NCI-H2081 treated with DMSO at 0.1 percent for 48 hours (cell line): ENCODE data around the gene MCCD1.
A peak's percentile ranks its signal among the peaks of the same experiment; 100 is the strongest.

Experiments
- DNase-seq: peaks from one replicate; lab custom pipeline; 2025; lab: John Stamatoyannopoulos, UW

Gene MCCD1

DNA sequence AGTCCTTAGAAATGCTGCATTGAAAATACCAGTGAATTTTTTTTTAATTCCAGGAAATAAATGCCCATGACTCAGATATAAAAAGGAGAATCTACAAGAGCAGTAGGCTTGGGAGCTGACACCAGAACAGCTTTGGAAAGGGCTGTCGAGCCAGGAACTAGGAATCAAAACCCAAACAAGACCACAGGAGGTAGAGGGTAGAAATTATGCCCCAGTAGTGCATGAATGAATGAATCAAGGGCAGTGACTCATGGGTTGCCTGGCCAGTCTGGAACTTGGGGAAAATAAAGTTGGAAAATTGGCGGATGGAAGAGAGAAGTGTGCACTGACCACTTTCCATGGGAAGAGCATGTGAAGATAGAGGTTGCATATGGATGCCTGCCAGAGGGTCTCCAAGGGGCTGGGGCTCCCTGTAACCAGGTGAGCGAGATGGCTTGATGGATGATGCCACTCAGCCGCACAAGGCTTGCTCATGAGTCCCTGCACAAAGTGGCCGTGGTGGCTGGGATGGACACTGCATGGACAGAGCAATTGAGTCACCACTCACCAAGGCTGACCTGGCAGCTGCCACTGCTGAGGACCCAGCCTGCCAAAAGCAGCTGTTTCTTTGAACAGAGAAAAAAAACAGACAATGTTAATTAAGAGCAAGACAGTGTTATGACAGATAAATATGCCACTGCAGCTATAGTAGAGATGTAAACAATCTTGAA, 15.2 kb upstream of the MCCD1 start:
- no peak for DNase-seq

DNA sequence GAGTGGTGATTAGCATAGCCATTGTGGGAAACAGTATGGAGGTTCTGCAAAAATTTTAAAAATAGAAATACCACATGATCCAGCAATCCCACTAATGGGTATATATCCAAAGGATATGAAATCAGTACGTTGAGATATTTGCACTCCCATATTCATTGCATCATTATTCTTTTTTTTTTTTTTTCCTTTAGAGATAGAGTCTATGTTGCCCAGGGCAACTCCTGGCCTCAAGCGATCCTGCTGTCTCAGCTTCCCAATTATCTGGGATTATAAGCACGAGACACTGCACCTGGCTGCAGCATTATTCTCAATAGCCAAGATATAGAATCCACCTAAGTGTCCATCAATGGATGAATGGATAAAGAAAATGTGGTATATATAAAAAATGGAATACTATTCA, 6.9 kb upstream of the MCCD1 start:
- no peak for DNase-seq

DNA sequence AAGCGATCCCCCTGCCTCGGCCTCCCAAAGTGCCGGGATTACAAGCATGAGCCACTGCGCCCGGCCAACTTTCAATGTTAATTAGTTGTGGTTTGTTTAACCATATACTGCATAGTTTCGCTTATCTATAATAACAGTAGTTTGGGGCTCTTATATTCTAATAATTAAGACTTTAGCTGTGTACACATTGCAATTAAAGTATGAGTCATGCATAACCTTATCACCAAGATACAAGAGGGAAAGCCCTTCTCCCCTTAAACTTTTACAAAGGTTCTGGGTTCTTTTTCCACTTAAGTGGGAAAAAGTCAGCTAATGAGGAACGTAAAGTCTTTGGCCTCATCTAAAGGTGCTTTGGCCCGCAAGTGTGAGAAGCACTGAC, 3.2 kb upstream of the MCCD1 start:
- no peak for DNase-seq

DNA sequence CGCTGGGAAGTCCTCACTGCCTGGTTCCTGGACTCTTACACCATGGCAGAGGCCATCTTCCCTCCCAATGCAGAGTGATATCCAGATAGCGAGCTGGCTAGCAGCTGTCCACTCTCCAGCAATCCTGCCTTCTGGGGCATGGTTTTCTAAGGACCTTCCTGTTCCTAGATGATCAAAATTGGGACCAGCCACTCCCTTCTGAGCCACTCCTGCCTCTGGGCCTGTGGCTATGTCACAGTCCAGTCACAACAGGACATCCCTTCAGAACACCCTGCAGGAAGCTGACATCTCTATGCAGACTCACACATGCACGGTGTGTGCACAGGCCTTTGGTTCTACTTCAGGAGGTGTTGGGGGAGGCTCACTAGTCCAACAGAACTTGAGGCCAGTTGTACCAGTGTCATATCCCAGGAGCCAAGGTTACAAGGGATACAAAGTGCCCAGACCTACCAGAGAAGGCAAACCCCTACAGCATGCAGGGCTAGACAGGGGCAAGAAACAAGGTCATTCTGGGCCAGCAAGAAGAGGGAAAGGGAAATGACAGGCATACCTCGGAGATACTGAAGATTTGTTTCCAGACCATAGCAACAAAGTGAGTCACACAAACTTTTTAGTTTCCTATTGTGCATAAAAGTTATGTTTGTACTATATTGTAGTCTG, 2.7 kb upstream of the MCCD1 start:
- DNase-seq = no peak

DNA sequence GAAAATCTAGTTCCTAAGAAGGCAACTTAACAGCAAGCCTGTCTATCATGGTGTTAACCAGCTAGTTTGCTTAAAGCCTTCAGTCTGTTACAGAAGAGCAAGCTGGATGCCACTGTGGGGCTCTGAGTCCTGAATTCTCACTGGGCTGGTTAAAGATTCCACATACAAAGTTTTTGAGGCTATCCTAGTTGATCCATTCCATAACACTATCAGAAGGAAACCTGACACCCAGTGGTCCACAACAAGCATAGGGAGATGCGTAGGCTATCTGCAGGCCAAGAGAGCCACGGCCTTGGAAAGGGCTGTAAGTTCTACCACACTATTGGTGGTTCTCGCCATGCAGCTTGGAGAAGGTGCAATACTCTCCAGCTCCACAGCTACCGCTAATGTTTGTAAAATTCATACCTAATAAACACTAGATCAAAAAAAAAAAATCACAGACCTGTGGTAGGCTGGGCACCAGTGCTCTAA, 420 bp upstream of the MCCD1 start:
- DNase-seq = no peak

DNA sequence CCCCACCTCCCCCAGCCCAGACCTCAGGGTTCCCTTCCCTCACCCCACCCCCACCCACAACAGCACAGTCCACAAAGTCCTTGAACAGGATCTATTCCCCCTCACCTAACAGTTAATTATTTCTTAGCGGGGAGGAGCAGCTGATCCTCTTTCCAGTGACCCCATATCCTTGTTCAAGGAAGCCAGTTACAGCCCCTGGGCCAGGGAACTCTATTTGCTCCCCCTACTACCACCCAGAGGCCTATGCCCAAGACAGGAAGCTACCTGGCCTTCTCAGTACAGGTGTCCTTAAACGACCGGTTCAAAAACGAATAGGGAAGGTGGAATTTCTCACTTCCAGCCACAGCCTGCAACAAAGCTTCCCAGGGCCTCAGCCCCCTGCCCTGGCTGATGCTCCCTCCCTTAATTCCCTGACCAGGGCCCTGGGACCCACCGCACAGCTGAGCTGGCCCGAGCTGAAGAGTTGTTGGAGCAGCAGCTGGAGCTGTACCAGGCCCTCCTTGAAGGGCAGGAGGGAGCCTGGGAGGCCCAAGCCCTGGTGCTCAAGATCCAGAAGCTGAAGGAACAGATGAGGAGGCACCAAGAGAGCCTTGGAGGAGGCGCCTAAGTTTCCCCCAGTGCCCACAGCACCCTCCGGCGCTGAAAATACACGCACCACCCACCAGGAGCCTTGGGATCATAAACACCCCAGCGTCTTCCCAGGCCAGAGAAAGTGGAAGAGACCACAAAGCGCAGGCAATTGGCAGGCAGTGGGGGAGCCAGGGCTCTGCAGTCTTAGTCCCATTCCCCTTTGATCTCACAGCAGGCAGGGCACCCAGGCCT, 778 bp downstream of the MCCD1 start:
- DNase-seq = no peak

DNA sequence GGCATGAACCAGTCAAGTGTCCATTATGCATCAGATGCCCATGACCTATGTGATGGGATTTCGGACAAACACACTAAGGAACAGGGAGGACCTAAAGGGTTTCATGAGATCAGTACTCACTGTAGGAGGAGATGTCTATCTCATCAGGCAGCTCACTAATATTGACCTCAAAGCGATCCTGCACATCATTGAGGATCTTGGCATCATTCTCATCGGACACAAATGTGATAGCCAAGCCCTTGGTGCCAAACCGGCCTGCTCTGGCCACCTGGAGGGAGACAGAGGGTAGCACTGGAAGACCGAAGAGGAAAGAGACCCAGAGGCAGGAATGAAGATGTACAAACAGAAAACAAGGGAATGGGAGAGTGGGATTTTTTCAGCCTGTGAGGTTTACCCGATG, 1.9 kb downstream of the MCCD1 start:
- DNase-seq = no peak

DNA sequence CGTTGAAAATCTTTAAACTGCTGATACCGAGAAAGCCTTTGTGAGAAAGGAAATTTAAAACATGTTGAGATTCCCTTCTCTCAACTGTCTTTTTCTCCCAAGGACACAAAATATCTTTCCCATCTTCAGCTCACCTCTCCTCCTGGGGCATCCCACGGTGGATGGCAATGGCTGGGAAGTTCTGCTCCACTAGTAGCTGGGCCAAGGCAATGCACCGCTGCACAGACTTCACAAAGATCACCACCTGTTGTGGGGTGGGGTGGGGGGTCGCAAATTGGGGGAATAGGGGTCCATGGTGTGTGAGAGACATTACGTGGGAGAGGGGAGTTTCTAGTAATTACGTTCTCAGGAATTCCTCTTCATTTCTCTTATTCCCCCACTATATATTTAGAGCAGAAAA, 2.4 kb downstream of the MCCD1 start:
- no peak for DNase-seq

DNA sequence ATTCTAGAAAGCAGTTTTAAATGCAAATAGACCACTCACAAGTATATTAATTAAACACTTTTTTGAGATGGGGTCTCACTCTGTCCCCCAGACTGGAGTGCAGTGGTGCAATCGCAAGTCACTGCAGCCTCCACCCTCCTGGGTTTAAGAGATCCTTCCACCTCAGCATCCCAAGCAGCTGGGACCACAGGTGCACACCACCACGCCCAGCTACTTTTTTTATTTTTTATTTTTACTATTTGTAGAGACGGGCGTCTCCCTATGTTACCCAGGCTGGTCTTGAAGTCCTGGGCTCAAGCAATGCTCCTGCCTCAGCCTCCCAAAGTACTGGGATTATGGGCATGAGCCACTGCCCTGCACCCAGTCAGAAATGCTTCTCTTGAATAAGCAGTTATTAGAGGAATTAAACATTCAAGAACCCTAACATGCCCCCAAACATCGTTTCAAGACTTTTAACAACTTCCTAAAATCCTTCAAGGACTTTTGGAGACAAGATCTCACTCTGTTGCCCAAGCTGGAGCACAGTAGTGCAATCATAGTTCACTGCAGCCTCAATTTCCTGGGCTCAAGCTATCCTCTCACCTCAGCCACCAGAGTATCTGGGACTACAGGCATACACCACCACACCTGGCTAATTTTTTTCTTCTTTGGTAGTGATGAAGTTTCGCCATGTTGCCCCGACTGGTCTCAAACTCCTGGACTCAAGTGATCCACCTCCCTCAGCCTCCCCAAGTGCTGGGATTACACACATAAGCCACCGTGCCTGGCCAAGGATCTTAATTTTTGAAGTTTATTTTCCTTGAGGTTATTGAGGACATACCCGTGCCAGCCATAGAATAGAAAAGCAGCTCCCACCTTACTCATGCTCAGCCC, 3.2 kb downstream of the MCCD1 start:
- no peak for DNase-seq

DNA sequence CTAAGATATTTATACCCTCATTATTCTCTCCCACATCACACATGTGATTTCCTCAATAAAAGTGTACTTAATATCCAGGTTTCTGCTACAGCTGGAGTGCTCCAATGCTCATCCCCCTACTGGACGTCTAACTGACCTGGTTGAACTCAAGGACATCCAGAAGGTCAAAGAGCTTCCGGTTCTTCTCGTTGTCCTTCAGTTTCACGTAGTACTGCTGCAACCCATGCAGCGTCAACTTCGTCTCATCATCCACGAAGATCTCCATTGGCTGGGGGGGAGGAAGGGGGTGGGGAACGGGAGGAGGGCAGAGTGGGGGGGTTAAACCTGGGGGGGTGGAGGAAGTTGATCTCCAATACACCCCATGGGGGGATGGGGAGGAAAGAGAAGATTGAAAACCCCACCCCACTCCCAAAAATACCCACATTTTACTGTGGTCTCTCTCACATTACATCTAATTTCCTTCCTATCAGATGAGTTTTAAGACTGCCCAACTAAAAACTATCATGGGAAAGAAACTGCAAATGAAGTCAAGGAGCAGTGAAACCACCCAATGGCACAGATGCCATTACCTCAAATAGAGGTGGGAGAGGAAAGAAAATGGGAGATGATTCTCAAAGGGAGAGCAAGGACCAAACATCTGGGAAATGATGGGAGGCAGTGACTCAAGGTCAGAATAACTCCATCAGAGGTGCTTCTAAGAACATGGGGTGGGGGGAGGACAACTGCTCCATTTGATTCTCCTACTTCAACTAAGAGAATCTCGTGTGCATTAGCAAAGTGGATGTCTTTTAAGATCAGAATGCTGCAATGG, 4.1 kb downstream of the MCCD1 start:
- DNase-seq = no peak

DNA sequence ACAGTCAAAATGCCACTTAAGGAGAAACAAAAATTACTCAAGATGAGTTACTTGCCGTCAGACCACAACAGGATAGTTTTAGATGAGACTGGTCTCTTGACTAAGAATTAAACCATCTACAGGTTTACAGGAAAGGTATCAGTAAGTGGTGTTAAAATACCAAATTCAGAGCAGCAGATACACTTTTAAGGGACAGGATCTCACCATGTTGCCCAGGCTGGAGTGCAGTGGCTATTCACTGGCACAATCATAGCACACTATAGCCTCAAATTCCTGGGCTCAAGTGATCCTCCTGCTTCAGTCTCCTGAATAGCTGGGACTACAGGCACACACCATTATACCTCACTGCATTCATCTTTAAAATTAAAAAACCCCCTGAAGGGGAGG, 4.7 kb downstream of the MCCD1 start:
- no peak for DNase-seq

DNA sequence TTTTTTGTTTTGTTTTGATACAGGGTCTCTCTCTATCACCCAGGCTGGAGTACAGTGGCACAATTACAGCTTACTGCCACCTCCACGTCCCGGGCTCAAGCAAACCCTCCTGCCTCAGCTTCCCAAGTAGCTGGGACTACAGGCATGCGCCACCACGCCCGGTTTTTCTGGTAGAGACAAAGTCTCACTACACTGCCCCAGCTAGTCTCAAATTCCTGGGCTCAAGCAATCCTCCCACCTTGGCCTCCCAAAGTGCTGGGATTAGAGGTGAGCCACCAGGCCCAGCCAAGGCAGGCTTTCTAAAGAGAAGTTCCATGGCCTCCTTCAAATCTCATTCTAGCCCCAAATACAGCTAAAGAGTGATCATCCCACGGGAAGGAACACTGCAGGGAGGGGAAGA, 5.2 kb downstream of the MCCD1 start:
- DNase-seq = no peak

DNA sequence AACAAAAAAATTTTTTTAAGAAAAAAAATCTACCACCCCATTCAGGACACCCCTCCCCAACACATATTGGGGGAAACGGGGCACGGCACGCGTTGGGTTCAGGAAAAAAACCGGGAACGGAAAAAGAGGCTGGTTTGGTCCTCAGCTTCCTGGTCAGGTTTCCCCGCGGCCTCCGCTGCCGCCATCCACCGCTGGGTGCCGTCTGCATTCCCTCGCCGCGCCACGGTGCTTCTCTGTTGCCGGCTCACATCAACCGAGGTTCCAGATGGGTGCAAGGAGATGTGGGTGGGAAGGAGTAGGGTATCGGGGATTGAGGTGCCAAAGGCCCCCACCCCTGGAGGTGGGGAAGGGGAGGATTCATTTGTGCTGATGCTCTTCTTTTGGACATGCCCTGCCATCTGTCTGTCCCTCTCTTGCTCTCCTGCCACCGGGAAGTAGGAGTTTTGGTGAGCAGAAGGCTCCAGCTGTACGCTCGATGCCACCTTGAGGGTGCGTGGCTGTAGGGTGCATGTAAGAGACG, 5.8 kb downstream of the MCCD1 start:
- no peak for DNase-seq

DNA sequence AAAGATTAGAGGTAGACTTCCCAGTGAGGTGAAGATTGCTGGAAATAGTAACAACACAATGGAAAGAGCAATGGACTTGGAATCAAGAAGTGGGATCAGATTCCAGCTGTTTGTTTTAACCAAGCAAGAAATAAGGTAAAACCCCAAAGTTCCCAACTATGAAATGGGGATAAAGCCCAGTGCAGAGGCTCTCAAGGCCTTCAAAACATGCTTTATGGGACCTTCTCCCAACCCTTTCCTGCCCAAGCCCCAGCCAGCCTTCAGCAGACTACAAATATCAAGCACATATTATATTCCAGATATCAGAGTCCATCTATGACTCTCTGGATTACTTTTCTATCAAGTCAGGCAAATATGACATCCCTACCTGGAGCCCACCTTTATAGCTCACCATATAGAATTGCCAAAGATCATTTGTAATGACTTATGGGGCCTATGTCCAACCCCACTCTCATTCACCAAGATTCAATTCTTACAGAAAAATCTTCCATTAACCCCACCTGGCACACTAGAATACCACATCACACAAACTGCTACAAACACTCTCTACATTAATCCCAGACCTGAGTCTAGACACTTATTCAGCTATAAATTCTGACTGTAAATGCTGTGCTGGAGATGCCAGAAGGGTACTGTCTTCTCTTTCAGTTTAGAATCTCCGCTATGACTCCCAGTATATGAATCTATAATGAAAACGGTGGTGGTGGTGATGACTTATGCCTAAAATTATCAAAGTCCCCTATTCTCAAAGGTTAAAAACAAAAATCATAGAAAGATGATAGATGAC, 7.0 kb downstream of the MCCD1 start:
- DNase-seq = no peak

DNA sequence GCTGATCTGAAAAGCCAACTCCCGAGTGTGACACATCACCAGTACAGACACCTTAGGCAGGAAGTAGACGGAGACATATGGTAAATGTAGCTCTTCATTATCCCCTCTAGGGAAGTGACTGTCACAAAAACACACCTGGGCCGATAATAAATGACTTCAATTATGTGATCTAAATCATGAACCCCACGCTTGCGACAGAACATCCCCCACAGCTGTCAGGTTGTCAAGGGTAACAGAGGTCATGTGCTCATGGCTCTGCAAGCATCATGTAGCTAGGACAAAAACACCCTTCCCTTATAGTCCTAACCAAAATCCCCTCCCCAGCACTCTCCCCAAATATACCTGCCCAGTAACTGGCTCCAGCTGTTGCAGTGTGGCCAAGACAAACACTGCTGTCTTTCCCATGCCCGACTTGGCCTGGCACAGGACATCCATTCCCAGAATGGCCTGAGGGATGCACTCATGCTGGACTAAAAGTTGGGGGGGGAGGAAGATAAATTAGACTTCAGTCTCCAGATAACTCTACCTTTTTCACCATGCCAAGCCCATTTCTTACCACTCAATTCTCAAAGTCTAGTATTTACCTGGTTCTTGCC, 10.1 kb downstream of the MCCD1 start:
- no peak for DNase-seq

DNA sequence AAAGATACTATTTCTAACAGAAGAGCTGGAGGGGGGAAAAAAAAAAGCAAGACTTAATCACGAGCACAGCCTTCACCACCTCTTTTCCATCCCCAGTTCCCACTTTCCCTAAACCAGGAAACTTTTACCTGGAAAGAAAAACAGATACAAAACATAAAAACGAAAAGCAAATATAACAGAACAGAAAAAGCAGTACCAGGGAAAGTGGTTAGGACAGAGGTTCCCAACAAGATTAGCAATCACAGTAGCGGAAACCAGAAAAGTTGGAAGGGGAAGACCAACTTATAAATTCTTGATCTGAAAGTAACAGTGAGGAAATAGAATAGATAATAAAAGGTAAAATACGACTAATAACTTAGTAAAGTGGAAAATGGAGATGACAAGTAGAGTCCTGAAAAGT, 11.9 kb downstream of the MCCD1 start:
- no peak for DNase-seq

DNA sequence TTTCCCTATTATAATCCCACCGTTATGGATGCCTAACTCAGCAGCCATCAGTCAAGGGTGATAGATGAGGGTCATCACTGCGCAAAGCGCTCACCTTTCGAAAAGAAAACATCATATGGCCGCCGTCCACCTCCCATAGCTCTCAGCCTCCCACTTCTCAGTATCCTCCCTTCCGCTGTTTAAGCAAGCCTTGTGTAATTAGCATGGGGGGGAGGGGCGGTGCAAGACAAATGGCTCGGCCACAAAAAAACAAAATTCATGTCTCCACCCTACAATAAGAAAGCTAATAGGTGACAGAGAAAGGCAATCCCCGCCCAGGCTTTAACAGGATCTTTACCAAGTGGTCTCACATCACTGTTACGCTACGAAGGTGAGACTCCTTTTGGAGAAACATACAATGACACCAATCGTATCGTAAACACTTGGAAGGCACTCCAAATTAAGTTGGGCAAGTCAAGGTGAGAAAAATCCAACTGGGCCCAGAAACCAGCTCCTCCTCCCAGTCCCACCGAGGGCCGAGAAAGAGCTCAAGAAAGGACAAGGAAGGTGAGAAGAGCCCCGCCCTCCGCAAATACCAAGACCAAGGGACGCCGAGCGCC, 12.4 kb downstream of the MCCD1 start:
- DNase-seq = no peak

DNA sequence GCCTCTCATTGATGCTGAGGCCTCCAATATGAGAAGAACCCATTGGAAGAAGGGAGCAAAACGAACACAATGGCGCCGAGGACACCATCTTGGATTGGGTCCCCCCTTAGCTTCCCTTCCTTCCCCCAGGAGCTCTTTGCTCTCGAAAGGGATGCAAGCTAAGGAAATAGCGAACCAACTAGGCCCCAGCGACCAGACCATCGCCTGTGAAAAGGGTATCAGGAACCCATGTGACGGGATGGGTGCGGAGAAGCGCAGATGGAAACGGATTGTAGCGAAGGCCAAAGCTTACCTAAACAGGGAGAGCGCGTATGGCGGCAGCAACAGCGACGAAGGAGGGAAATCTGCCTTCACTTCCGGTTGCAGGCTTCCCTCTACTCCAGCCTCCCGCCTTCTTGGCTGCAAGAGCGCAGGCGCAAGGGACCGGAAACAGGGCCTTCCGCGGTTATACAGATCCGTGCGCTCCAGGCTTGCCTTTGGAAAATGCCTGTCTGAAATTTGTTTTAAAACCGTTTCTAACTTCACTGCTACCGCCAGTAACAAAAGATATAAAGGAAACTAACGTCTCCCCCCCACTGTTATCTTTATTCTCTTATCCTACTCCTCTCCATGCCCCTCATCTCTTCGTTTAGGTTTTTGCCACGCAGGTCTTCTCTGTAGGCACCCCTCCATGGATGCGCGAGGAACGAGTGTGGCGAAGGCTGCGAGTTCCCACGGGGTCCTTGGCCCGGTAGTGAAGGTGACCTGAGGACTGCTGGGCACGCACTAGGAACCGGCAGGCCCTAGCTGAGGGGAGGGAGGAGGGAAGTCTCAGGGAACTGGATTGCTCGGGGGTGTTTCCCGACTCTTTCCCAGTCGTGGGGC, 13.1 kb downstream of the MCCD1 start, which contains the start of gene DDX39B:
Gene DDX39B (minus strand): TSS at position 346 of the 864 bp plus-strand sequence. CDS start 1,471 bp downstream, outside the sequence.
- peak; percentile 88 for DNase-seq
